GM12874 (cell line): Measurements from ENCODE around the gene ZKSCAN3.

ENCODE experiments used
- CTCF ChIP-seq: IDR thresholded peaks from 2 replicates; pipeline ENCODE4 v1.5.1; 2011; ENCODE audit warnings: low read depth, mild to moderate bottlenecking, control low read depth, low read length, moderate library complexity; ENCODE audit not compliant: insufficient read depth

The ZKSCAN3 gene

DNA sequence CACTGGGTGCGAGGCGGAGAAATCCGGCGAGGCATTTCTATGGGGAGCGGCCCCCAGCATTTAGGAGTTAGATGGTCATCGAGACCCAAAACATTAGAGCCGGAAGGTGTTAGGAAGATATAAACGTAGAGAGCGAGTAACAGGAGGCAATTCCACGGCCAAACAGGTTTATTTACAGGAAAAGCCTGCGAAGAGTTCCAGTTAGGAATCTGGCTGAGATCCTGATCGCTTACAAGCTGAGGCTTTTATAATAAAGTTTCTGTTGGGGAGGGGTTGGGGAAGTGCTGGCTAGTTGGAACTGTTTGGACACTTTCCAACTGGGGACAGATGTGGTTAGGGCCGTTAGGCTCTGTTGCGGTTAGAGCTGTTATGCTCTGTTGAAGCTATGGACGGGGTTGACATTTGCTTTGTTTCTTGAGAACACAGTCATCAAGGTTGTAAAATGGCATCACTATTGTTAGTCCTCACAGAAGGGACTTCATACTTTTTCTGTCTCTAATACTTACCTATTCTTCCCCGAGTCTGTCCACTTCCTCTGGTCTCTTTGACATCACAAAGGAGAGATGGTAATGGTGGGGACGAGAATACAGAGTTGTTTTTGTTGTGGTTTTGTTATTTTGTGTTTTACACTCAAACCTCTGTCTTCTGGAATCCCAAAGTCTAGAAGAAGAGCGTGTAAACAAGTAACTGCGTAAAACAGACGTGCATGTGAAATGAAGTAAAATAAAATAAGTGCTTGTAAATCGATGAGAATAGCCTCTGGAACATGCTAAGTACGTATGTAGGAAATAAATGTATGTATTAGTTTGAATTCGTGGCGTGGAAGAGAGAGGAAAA lies 13.2 kb upstream of the ZKSCAN3 start:
- no peak for TF ChIP-seq CTCF

- no peak for TF ChIP-seq CTCF
These were observed 12.6 kb upstream of the ZKSCAN3 start for GRCh38 chr6:28337121-28337520.

DNA sequence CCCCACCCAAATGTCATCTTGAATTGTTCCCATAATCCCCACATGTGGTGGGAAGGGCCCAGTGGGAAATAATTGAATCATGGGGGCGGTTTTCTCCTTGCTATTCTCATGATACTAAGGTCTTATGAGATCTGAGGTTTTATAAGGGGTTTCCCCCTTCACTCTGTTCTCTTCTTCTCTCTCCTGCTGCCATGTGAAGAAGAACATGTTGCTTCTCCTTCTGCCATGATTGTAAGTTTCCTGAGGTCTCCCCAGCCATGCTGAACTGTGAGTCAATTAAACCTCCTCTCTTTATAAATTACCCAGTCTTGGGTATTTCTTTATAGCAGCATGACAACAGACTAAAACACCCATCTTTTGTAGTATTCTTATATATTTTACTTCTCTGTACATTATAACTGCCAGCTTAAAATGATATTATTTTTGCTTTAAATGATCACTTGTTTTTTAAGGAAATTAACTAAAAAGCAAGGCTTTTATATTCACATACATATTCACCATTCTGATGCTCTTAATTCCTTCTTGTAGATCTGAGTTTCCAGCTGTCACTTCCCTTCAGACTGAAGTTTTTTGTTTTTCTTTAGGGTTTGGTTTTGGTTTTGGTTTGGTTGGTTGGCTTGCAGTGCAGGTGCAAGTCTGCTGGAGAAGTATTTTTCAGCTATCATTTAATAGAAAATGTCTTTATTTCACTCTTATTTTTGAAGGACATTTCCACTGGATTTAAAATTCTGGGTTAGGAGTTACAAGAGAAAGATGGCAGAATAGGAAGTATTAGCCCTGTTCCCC lies 9.2 kb upstream of the ZKSCAN3 start:
- no peak for TF ChIP-seq CTCF

GRCh38 chr6:28343898-28344677 lies 5.7 kb upstream of the ZKSCAN3 start:
- no peak for TF ChIP-seq CTCF

DNA sequence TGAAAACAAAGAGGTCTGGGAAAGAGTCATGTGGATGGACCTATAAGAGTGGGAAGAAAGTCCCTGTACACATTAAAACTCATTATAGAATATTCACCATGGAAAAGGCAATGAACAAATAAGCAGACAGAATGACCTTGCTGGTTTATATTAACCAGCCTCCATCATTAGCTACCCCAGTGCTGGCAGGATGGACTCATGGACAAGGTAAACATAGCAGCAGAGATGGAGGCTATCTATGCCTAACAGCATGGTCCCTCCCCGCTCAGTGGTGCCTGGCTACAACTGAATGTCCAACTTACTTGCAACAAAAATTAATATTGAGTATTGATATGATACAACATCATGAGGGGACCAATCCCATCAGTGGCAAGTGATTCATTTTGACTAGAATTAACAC lies 4.5 kb upstream of the ZKSCAN3 start:
- TF ChIP-seq CTCF, result no peak

GRCh38 chr6:28347119-28347518 lies 2.6 kb upstream of the ZKSCAN3 start:
- TF ChIP-seq CTCF, result no peak
